AG10803 (cell line): ENCODE measurements around the gene CDK18.

Source experiments
- DNase-seq: peaks from one replicate; pipeline ENCODE4 v3.0.0; 2010; ENCODE audit warnings: low read depth
- H3K4me3 ChIP-seq: 2 replicates; pipeline ENCODE4 v1.5.1; 2011; ENCODE audit warnings: mild to moderate bottlenecking, low read length, control low read depth
- TF ChIP-seq, protein P1 (sequence below): conservative IDR thresholded peaks from 2 replicates; pipeline ENCODE4 v1.5.1; 2011; ENCODE audit warnings: mild to moderate bottlenecking, low read length, control low read depth, inconsistent platforms

The CDK18 gene

GRCh38 chr1:205499789-205500188 is 4.7 kb upstream of the CDK18 start:
- H3K4me3 ChIP-seq = no peak overlapping the region
- DNase-seq = no peak
- TF ChIP-seq, protein P1, sequence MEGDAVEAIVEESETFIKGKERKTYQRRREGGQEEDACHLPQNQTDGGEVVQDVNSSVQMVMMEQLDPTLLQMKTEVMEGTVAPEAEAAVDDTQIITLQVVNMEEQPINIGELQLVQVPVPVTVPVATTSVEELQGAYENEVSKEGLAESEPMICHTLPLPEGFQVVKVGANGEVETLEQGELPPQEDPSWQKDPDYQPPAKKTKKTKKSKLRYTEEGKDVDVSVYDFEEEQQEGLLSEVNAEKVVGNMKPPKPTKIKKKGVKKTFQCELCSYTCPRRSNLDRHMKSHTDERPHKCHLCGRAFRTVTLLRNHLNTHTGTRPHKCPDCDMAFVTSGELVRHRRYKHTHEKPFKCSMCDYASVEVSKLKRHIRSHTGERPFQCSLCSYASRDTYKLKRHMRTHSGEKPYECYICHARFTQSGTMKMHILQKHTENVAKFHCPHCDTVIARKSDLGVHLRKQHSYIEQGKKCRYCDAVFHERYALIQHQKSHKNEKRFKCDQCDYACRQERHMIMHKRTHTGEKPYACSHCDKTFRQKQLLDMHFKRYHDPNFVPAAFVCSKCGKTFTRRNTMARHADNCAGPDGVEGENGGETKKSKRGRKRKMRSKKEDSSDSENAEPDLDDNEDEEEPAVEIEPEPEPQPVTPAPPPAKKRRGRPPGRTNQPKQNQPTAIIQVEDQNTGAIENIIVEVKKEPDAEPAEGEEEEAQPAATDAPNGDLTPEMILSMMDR = no peak

GRCh38 chr1:205500240-205501233 is 3.9 kb upstream of the CDK18 start:
- no peak overlapping the region for H3K4me3 ChIP-seq
- DNase-seq = no peak
- TF ChIP-seq, protein P1 = no peak

- TF ChIP-seq, protein P1 = no peak
- H3K4me3 ChIP-seq = no peak overlapping the region
- no peak for DNase-seq
These were observed 2.2 kb upstream of the CDK18 start for GRCh38 chr1:205502111-205502810.

- DNase-seq = no peak
- no peak overlapping the region for H3K4me3 ChIP-seq
- TF ChIP-seq, protein P1 = no peak
These were observed 1.5 kb upstream of the CDK18 start for GRCh38 chr1:205502992-205503391.

- peak overlapping the region; percentile 46 for H3K4me3 ChIP-seq
- no peak for DNase-seq
- TF ChIP-seq, protein P1 = no peak
These were observed 734 bp downstream of the CDK18 start for GRCh38 chr1:205505076-205505729.

GRCh38 chr1:205505791-205506190 is 1.3 kb downstream of the CDK18 start:
- no peak overlapping the region for H3K4me3 ChIP-seq

More at GRCh38 chr1:205505791-205506190, 1.3 kb downstream of the CDK18 start:
- TF ChIP-seq, protein P1 = no peak
- peak; percentile 39 for DNase-seq
